ENCODE measurements around the gene PSTPIP1. TPM values are rescaled to one million over a fixed set of nuclear protein-coding genes. Genes with fewer than 3 reads are reported as not detected.

PSTPIP1 gene
- polyA plus RNA-seq, 3 donors from 2014 or later, result 84.4 to 127 (median 99.3) TPM

DNA sequence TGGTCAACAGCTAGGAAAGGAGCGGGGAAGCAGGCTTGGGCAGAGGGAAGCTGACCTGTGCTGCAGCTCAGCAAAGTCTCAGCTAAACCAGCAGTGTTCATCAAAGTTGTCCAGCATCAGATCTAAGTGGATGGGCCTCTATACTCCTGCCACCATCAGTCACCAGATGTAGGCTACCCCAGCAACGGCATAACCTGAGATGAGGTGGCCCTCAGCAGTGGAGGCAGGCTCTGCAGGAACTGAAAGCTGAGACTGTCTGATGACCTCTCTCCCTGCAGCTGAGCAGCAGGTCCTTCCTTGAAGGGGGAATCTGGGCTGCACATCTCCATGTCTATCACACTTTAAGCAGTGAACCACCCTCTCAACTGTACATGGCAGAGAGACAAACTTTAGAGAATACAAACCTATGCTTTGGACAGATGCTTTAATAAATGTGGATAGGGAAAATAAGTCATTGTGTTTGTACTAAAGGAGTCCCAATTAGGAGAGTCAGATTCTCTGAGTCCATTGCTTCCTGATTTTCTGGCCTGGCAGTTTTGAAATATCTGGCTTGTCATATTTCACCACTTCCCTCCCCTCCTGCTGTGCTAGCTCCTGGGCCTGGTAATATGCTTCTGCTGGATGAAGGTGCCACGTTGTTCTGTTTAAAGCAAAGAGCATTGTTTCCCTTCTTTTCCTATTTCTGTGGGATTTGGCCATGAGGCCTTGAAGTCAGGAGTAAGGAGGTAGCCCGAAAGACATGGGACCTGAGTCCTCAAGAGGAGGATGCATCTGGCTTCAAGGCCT, 11.1 kb upstream of the PSTPIP1 start:
- Mint-ChIP-seq H3K27me3 (ENCODE audit: low read depth in 3 of 3) (peaks cover 0 to 1% (median 0%) of the 10 kb centered on the region in 3 donors), H3K9me3 (peaks cover 0 to 1% (median 0%) of the 10 kb centered on the region in 6 donors), H3K4me3 (no peak overlapping the region), H3K36me3 (no peaks in the 10 kb centered on the region), H3K4me1 (no peaks in the 10 kb centered on the region), H3K27ac (peak overlapping the region in 2 of 6 donors; percentile 1 to 34)
- no peak for DNase-seq

DNA sequence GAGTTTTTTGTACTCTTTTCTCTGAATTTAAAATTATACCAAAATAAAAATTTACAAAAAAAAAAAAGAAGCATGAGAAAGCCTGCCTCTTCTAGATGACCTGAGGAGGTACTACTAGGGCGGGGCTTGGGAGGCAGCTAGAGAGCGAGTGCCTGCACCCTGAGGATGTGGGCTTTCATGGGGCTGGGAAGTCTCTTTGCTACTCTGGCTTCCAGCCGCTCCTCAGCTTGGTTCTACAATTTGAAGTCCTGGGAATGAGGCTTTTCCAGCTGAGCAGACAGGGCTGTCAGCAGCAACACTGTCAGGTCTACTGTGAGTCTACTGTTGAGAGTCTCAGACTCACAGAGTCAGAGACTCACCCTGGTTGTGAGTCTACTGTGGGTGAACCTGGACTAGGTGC, 8.2 kb upstream of the PSTPIP1 start:
- peaks cover 0 to 5% (median 0%) of the 10 kb centered on the region in 3 donors for H3K36me3 Mint-ChIP-seq
- H3K4me3 Mint-ChIP-seq, result no peak overlapping the region
- peak overlapping the region in 1 of 6 donors; percentile 24 for H3K27ac Mint-ChIP-seq
- H3K4me1 Mint-ChIP-seq, result no peaks in the 10 kb centered on the region
- peaks cover 0 to 6% (median 2%) of the 10 kb centered on the region in 3 donors for H3K27me3 Mint-ChIP-seq (ENCODE audit: low read depth in 3 of 3)
- DNase-seq, result no peak
- H3K9me3 Mint-ChIP-seq, result peaks cover 0 to 1% (median 0%) of the 10 kb centered on the region in 6 donors

DNA sequence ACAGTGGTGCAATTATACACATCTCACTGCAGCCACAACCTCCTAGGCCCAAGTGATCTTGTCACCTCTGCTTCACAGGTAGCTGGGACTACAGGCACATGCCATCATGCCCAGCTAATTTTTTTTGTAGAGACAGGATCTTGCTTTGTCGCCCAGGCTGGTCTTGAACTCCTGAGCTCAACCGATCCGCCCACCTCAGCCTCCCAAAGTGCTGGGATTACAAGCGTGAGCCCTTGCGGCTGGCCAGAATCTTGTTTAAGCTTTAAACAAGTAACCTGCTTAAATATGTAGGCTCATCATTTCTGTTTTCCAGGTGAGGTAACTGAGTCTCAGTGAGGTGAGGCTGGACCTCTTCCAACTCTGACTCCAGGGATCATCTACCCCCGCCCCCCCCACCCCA, 7.7 kb upstream of the PSTPIP1 start:
- H3K9me3 Mint-ChIP-seq, result peaks cover 0 to 1% (median 0%) of the 10 kb centered on the region in 6 donors
- DNase-seq, result no peak
- peaks cover 0 to 5% (median 0%) of the 10 kb centered on the region in 3 donors for H3K36me3 Mint-ChIP-seq
- H3K4me3 Mint-ChIP-seq, result no peak overlapping the region
- H3K27me3 Mint-ChIP-seq (ENCODE audit: low read depth in 3 of 3), result peaks cover 0 to 5% (median 2%) of the 10 kb centered on the region in 3 donors
- H3K4me1 Mint-ChIP-seq, result no peaks in the 10 kb centered on the region
- peak overlapping the region in 1 of 6 donors; percentile 24 for H3K27ac Mint-ChIP-seq

DNA sequence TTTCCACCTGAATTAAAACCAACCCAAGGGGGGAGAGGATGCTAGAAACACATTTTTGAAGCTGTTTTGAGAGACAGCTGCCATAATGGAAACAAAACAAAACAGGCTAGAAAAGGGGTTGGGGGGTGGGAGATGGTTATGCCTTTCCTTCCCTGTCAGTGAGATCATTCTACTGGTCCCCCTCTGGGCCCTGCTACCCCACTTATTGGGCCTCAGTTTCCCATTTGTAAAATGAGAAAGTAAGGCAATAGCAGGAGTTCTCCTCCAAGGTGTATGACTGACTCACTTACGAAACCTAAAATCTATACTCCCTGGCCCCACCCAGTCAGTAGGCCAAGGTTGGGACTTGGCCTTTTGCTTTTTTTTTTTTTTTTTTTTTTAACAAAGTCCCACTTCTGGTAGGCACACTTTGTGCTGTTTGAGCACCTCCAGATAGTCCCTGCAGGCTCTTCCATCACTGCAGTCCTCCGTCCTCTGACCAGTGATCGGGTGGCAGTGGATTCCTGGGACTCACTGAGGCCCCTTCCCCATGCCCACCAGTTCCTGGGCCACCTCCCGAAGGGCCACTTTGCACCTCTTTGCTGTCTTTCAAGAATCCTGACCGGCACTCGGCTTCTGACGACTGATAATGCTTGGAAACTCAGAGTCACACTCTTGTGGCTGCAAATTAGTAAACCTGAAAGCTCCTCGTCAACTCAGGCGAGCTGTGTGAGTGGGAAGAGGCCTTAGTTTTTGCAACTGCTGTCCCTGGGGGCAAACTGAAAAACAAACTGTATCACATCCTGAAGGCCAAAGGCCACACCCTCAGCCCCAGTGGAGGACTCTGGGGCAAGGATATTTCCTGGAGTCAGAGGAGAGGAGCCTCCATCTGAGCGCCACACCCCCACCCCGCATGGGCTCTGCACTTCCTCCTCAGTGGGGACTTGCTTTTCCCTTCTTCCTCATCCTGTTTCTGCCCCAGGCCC, 6.7 kb upstream of the PSTPIP1 start:
- Mint-ChIP-seq H3K27me3 (ENCODE audit: low read depth in 3 of 3) (peaks cover 0 to 7% (median 2%) of the 10 kb centered on the region in 3 donors), H3K9me3 (peaks cover 0 to 1% (median 0%) of the 10 kb centered on the region in 6 donors), H3K36me3 (peaks cover 0 to 5% (median 0%) of the 10 kb centered on the region in 3 donors), H3K4me3 (peak overlapping the region in 1 of 5 donors; percentile 53), H3K4me1 (peaks cover 3 to 4% of the 10 kb centered on the region in 2 donors), H3K27ac (peak overlapping the region in 1 of 6 donors; percentile 74)
- DNase-seq, result no peak

DNA sequence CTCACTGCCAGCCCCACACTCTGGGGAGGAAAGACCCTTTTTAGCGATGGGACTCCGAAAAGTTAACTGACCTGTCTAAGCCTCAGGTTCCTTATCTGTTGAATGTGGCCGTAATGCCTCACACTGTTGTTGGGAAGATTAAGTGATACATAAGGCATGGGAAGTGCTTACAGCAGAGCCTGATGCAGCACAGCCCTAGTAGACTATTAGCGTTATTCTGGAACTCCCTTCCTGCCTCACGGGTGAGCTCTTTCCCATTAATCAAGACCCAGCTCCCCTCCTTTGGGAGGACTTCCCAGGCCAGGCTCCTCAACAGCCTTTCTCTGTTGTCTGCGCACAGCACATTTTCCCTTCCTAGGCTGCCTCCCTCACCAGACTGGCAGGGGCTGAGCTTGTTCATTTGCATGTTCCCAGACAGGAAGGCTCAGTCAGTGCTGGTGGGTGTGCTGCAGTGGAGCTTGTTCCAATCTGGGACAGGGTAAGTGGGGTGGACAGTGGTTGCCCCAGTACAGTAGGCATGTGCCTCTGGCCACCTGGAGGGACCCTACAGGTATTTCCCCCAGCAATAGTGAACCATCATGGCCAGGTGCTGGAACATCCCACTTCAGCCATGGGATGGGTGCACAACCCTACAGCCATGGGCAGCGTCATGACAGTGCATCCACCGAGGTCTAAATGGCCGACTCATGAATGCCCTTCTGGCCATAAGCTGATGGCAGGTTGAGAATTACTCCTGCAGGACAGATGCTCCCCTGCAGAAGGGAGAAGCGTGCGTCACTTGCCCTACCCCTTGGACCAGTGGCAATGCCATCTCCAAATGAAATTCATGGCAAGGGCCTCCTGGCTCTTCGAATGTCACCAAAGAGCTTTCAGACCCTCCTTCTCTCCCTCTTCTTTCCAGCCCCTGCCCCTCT, 5.8 kb upstream of the PSTPIP1 start:
- H3K27ac Mint-ChIP-seq, result peak overlapping the region in 1 of 6 donors; percentile 74
- H3K9me3 Mint-ChIP-seq, result peaks cover 0 to 1% (median 0%) of the 10 kb centered on the region in 6 donors
- peaks cover 0 to 5% (median 0%) of the 10 kb centered on the region in 3 donors for H3K36me3 Mint-ChIP-seq
- peaks cover 0 to 7% (median 2%) of the 10 kb centered on the region in 3 donors for H3K27me3 Mint-ChIP-seq (ENCODE audit: low read depth in 3 of 3)
- peaks cover 12 to 14% of the 10 kb centered on the region in 2 donors for H3K4me1 Mint-ChIP-seq
- peak overlapping the region in 1 of 5 donors; percentile 53 for H3K4me3 Mint-ChIP-seq
- DNase-seq, result no peak

DNA sequence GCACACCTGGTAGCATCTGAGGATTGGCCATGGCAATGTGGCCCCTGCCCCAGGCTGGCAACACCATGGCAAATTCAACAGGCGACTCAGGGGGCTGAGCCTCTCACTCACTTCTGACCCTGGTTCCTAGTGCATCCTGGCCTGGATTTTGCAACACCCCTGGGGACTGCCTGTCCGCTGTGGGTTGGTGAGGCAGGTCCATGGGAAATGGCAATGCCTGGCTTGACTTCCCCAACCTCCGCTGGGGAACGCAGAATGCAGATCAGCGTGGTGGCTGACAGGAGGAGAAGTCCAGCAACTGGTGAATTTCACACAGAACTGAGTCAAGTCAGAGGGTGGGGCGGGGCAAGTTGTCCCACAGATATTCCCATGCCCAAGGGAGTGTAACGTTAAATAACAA, 3.9 kb upstream of the PSTPIP1 start:
- Mint-ChIP-seq H3K36me3 (peaks cover 0 to 5% (median 0%) of the 10 kb centered on the region in 3 donors), H3K4me3 (no peak overlapping the region), H3K27ac (peak overlapping the region in 1 of 6 donors; percentile 6)

DNA sequence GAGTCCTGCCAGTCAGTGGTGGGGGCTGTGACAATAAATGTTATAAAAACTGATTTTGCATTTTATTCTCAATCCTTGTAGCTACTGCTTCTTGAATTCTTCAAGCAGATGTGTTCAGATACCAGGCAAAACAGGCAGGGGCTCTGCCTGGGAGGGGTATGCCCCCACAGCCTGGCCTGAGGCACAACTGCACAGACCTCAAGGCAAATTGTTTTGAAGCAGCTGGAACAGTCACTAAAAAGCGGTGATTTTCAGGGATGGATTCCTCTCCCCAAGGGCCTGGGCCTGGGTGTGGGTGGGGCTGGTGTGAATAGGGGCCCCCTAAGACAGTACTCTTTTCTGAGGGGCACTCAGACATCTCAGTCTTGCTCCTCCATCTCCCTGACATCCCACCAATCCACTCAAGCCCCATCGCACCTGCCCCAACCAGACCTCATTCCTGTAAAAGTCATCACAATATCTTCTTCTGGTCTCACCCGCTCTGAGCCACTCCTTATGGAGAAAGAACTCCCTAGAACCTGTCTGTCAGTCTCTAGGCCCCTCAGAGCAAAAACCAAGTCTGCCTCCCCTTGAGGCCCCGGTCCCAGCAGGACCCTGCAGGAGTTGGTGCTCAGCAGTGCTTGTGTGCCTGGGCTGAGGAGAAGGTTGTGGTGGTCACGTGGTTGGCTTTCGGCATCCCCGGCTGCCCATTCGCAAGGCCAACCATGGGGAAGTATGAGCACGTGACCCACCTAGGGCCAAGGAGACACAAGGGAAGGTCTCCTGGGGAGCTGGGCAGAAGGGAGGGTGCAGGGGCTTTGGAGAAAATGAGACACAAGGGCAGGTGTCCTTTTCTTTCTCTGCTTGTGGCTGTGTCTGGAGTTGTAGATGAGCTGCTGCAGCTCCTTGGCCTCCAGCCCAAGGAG, 2.9 kb upstream of the PSTPIP1 start:
- H3K4me3 Mint-ChIP-seq, result no peak overlapping the region
- H3K27me3 Mint-ChIP-seq (ENCODE audit: low read depth in 3 of 3), result peaks cover 0 to 7% (median 2%) of the 10 kb centered on the region in 3 donors
- no peaks in the 10 kb centered on the region for H3K9me3 Mint-ChIP-seq
- H3K27ac Mint-ChIP-seq, result peak overlapping the region in 4 of 6 donors; percentile 12 to 79 (median 48)
- peaks cover 32 to 34% of the 10 kb centered on the region in 2 donors for H3K4me1 Mint-ChIP-seq
- no peak for DNase-seq
- H3K36me3 Mint-ChIP-seq, result peaks cover 0 to 5% (median 0%) of the 10 kb centered on the region in 3 donors

More for the DNA sequence above, 3.9 kb upstream of the PSTPIP1 start:
- no peak for DNase-seq
- Mint-ChIP-seq H3K27me3 (ENCODE audit: low read depth in 3 of 3) (peaks cover 0 to 7% (median 2%) of the 10 kb centered on the region in 3 donors), H3K9me3 (no peaks in the 10 kb centered on the region), H3K4me1 (peaks cover 29 to 30% of the 10 kb centered on the region in 2 donors)

DNA sequence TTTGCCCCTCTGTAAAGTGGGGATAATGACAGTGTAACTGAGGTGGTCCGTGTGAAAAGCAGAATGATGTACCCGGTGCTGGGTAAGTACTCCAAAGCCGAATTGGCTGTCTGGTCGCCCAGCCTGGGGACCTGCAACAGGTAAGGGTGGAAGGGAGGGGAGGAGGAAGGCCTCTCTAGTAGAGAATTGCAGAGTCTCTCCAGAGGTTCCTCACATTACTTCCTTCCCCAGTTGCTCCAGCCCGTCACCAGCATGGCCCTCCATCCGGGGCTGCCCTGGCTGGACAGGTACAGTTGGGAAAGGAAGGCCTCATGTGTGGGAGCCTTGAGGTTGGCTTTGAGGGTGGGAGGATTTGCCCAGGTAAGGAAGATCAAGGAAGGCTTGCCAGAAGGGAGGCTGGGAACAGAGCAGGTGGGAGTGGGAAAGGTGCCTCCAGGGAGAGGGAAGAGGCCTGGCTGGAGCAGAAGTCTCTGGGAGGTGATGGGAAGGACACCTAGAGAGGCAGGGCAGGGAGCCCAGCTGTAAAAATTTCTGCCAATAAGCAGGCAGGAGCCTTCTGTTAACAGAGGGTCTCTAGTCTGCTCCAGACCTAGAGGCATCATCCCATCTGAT, 1.7 kb upstream of the PSTPIP1 start:
- Mint-ChIP-seq H3K4me3 (peak overlapping the region in 4 of 5 donors; percentile 42 to 98 (median 75)), H3K27ac (peak overlapping the region; percentile 87 to 96 (median 93)), H3K27me3 (ENCODE audit: low read depth in 3 of 3) (peaks cover 0 to 7% (median 2%) of the 10 kb centered on the region in 3 donors), H3K36me3 (peaks cover 0 to 5% (median 0%) of the 10 kb centered on the region in 3 donors), H3K9me3 (no peaks in the 10 kb centered on the region), H3K4me1 (peaks cover 44 to 46% of the 10 kb centered on the region in 2 donors)
- DNase-seq, result no peak

DNA sequence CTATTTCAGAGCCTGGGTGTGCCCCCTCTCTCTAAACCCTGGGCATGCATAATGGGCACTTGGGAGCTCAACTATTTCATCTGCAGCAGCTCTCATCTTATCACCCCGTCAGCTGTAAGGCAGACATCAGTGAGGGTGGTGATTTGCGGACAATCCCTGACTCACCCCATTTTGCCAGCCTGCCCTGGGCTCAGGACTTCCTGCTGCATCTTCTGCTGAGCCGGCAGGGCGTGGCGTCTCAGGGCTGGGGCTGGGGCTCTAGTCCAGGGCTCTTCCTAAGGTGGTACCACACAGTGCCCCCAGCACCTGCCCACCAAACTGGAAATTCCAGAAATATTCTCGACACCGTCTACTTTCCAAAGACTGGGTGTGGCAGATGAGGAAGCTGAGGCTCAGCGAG, 925 bp upstream of the PSTPIP1 start:
- DNase-seq, result peak in 1 of 3 donors; percentile 48
- peaks cover 0 to 7% (median 2%) of the 10 kb centered on the region in 3 donors for H3K27me3 Mint-ChIP-seq (ENCODE audit: low read depth in 3 of 3)
- peak overlapping the region; percentile 60 to 98 (median 98) for H3K4me3 Mint-ChIP-seq
- peaks cover 4 to 5% (median 4%) of the 10 kb centered on the region in 3 donors for H3K36me3 Mint-ChIP-seq
- peaks cover 52 to 54% of the 10 kb centered on the region in 2 donors for H3K4me1 Mint-ChIP-seq
- peak overlapping the region; percentile 87 to 96 (median 93) for H3K27ac Mint-ChIP-seq
- no peaks in the 10 kb centered on the region for H3K9me3 Mint-ChIP-seq

DNA sequence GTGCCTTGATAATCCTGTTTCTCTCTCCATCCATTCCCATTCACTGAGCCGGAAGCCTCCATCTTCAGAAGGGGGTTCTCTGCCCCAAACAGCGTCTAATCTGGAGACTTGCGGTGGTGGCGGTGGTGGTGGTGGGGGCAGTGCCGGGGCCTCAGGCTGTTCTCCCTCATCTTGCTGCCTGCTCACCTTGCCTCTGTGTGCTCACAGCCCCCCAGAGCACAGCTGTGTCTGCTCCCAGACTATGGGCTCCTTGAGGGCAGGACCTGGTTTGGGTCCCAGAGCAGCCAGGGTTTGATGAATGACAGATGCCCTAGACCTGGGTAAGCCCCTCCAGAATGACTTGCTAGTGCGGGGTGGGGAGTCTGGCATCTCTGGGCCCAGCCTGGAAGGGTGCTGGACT, 430 bp upstream of the PSTPIP1 start:
- peaks cover 4 to 5% (median 4%) of the 10 kb centered on the region in 3 donors for H3K36me3 Mint-ChIP-seq
- peaks cover 57 to 59% of the 10 kb centered on the region in 2 donors for H3K4me1 Mint-ChIP-seq
- H3K27ac Mint-ChIP-seq, result peak overlapping the region; percentile 87 to 96 (median 93)
- H3K9me3 Mint-ChIP-seq, result no peaks in the 10 kb centered on the region
- H3K27me3 Mint-ChIP-seq (ENCODE audit: low read depth in 3 of 3), result peaks cover 0 to 7% (median 2%) of the 10 kb centered on the region in 3 donors
- peak overlapping the region; percentile 95 to 98 (median 98) for H3K4me3 Mint-ChIP-seq
- DNase-seq, result no peak

DNA sequence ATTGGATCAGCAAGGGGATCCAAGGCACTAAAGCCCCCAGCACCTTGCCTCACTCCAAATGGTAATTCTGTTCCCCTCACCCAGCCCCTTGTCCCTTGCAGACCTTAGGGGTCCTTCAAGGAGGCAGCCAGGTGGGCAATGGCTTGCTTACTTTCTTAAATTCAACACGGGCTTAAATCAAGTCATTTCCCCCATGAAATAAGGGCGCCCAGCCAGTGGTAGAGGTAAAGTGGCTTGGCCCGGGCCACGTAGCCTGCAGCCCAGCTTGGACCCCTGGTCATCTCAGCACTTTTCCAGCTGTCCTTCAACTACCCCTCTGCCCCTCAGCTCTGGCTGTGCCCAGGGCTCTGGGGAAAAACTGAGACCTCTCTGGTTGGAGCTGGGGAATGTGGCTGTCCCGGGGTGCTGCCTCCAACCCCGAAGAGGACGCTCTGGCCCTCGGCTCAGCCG, 1.2 kb downstream of the PSTPIP1 start:
- peak overlapping the region; percentile 87 to 96 (median 93) for H3K27ac Mint-ChIP-seq
- peak overlapping the region; percentile 95 to 98 (median 98) for H3K4me3 Mint-ChIP-seq
- H3K27me3 Mint-ChIP-seq (ENCODE audit: low read depth in 3 of 3), result peaks cover 0 to 3% (median 0%) of the 10 kb centered on the region in 3 donors
- peaks cover 73 to 74% of the 10 kb centered on the region in 2 donors for H3K4me1 Mint-ChIP-seq
- H3K36me3 Mint-ChIP-seq, result peaks cover 0 to 4% (median 4%) of the 10 kb centered on the region in 3 donors
- no peaks in the 10 kb centered on the region for H3K9me3 Mint-ChIP-seq
- DNase-seq, result no peak

All from immature natural killer cell (primary cell).